Right ventricle myocardium inferior (tissue), 1 donor: ENCODE results near the gene GRM7. TPM values are rescaled to one million over a fixed set of nuclear protein-coding genes. Genes with fewer than 3 reads are reported as not detected.

Source experiments
- ATAC-seq: fragments of 200-7000 bp; cut with Tn5 transposase; one replicate; pipeline ENCODE4 v1.9.1; 2020; ENCODE audit warnings: mild to moderate bottlenecking, moderate library complexity
- DNase-seq: peaks from one replicate; pipeline ENCODE4 v3.0.0; 2021; ENCODE audit errors: missing footprints
- intact Hi-C: fragments of 100-400 bp; cut with DNase I; formaldehyde crosslinking; loops from one replicate; pipeline ENCODE4 v1.11.0; 2022
- total RNA-seq: library from RNA; stranded (reverse); fragmentation: NEBNext Ultra II Directional; extraction: Animal tissue kit (Norgen Biotek cat#: 25700); gene quantifications from one replicate; pipeline ENCODE4 v1.2.1, GENCODE V29; 2021
- donor health status: DM: no; HTN: yes; CAD: no; lungs with severe emphysema.

The GRM7 gene
- total RNA-seq, 1 donor from 2014 or later: not detected

DNA sequence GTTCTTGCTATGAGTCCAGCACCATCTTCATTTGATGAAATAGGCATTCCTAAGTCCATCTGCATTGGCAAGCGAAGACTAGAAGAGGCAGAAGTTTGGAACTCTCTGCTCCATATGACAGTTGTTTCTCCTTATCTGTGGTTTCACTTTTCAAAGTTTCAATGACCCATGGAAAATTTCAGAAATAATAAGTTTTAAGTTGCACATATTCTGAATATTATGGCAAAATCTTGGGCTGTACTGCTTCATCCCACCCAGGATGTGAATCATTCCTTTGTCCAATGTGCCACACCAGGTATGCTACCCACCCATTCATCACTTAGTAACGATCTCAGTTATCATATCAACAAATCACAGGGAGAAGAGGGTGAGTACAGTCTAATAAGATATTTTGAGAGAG lies 647.9 kb downstream of the GRM7 start:
- intact Hi-C loops: loop anchor here (10.0 kb wide), 1 partner anchor 64 kb away; no protein-coding TSS in a partner anchor
- no peak for ATAC-seq
- no peak for DNase-seq

GRCh38 chr3:7512048-7512447 lies 651.1 kb downstream of the GRM7 start:
- intact Hi-C loops: no loop called here
- DNase-seq (no peak), ATAC-seq (no peak)

DNA sequence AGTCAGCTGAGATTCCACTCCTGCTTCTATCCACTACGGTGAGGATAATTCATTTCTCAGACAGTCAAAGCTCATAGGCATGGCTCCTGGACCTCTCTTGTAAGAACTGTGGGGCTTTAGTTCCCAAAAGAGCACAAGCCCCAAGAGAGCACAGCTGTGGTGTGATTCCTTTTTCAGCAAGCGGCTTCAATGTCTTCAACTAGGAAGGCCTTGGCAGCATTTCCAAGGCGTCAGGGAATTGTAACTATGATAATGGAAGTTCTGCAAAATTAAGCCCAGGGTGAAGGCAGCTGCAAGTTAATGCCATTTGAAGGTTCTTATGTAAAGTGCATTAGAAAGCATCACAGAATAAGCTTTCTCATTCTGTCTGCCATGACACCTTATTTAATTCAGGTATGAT lies 657.1 kb downstream of the GRM7 start:
- peak; percentile 20 for ATAC-seq
- no peak for DNase-seq
- intact Hi-C loops: no loop called here

DNA sequence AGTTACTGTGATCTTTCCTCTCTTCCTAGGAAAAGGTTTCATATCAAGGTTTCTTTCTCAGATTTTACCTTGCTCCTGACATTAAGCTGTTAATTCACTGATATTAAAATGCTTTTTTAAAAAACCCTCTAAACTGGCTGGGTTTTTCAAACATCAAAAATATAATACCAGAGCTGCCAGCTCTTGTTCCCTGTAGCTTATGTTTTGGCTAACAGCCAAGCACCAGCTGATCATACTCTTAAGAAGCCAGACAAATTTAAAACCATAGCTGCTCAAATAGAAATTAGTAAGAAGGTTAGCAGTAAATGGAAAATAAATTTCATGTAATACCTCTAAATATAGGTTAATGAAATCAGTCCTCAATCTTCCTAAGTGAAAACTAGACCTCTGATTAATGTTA lies 657.5 kb downstream of the GRM7 start:
- ATAC-seq (no peak), DNase-seq (no peak)
- intact Hi-C loops: no loop called here

GRCh38 chr3:7520059-7520458 lies 659.1 kb downstream of the GRM7 start:
- DNase-seq: no peak
- intact Hi-C loops: no loop called here
- no peak for ATAC-seq

- ATAC-seq (no peak), DNase-seq (no peak)
- intact Hi-C loops: no loop called here
These were observed 659.7 kb downstream of the GRM7 start for GRCh38 chr3:7520593-7520992.

DNA sequence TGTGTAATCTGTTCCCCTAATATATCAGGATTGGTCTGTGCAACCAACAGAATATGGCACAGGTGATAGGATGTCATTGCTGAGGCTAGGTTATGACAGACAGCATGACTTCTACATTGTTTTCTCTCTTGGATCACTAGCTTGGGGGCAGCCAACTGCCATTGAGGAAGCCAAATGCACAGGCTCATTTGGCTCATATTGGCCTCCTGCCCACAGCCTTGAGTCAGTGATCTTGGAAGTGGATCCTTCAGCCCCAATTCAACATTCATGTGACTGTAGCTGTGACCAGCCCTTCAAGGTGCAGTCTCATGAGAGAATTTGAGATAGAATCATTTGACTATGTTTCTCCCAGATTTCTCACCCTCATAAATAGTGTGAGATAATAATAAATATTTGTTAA lies 675.6 kb downstream of the GRM7 start:
- ATAC-seq: no peak
- no peak for DNase-seq
- intact Hi-C loops: no loop called here

DNA sequence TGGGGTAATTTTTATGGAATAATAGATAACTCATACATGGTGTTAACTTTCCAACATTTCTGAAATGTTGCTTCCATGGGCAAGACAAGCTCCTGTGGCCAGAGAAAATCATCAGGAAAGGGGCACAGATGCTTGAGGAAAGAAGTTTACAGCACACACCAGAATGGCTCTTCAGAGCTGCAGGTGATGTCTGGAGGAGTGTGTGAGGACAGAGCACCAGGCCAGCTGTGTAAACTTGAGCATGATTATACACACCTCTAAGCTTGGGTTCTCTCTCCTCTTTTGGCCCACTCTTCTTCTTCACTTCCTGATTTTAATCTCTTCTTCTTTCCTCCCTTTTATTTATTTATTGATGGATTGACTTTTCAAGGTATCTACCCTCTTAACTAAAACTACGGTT lies 676.0 kb downstream of the GRM7 start:
- DNase-seq: no peak
- intact Hi-C loops: no loop called here
- ATAC-seq: no peak

- no peak for ATAC-seq
- intact Hi-C loops: no loop called here
- DNase-seq: no peak
These were observed 682.5 kb downstream of the GRM7 start for GRCh38 chr3:7543294-7543880.

GRCh38 chr3:7545334-7545733 lies 684.4 kb downstream of the GRM7 start:
- no peak for ATAC-seq
- DNase-seq: no peak
- intact Hi-C loops: no loop called here

DNA sequence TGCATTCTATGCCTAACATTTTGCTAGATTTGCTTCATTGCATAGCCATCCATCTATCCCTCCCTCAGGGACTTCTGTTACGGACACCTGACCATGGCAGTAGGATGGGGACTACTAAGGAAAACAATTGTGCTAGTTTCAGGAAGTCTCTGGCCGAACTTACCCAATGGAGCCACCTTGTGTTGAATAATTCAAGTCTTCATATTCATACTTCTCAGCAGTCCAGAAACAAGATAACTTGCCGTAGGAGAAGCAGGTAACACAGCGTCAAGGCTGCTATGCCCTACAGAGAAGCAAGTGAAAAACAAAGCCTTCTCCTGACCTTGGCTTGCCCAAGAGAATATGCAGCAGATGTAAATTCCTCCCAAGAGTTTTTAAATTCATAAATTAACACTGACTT lies 685.3 kb downstream of the GRM7 start:
- no peak for ATAC-seq
- no peak for DNase-seq
- intact Hi-C loops: loop anchor here (1.0 kb wide), 1 partner anchor 261 kb away; no protein-coding TSS in a partner anchor

DNA sequence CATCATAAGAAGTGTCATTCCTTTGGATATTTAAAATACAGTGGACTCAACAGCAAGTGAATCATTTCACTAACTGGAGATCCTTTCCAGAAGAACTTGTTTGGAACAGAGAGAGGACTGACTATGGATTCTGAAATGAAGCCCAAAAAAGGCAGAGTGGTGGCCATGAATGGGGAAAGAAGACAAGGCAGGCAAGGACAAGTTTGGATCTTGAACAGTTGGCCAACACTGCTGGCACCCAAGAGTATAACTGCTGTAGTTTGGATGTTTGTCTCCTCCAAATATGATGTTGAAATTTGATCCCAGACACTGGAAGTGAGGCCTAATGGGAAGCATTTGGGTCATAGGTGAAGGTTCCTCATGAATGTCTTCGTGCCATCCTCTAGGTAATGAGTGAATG lies 686.9 kb downstream of the GRM7 start:
- intact Hi-C loops: no loop called here
- DNase-seq: no peak
- no peak for ATAC-seq

- intact Hi-C loops: no loop called here
- ATAC-seq (no peak), DNase-seq (no peak)
These were observed 702.0 kb downstream of the GRM7 start for GRCh38 chr3:7562892-7563291.

- intact Hi-C loops: no loop called here
- DNase-seq: no peak
- ATAC-seq: no peak
These were observed 704.7 kb downstream of the GRM7 start for GRCh38 chr3:7565574-7565973.

DNA sequence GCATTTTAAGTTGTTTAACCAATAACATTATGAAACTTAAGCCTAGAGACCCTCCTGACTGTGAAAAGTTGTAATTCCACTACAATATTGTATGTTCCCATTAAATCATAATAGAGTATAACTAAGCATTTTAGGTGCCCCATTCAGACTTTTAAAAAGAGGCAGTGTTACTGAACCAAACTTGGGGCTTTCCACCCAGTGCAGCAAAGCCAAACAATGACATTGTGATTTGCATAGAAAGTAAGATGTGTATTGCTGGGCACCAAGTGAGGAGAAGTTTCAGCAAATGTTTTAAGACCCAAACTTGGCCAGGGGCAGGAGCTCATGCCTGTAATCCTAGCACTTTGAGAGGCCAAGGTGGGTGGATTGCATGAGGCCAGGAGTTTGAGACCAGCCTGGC lies 706.2 kb downstream of the GRM7 start:
- ATAC-seq: no peak
- intact Hi-C loops: no loop called here
- no peak for DNase-seq

- DNase-seq (peak; percentile 61), ATAC-seq (no peak)
- intact Hi-C loops: no loop called here
These were observed 707.7 kb downstream of the GRM7 start for GRCh38 chr3:7568526-7569184.

DNA sequence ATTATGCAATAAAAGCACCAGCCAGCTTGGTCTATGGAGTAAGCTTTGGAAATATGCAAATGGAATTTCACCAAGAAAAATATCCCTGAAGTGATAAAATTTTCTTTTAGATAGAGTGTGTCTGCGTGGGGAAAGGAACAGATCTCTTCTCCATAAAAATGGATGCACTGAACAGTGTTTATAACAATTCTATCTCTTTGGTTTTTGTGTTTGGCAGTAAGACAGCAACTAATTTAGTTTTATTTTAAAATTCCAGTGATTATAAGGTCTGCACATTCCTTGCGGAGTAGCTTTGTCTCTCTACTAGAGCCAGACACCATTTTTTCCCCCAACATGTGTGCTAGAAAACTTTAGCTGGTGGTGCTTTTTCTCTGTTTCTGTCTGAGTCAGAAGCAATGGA lies 712.4 kb downstream of the GRM7 start:
- no peak for DNase-seq
- intact Hi-C loops: no loop called here
- ATAC-seq: peak; percentile 78

GRCh38 chr3:7574435-7574834 lies 713.5 kb downstream of the GRM7 start:
- intact Hi-C loops: no loop called here
- DNase-seq: no peak
- peak; percentile 31 for ATAC-seq

DNA sequence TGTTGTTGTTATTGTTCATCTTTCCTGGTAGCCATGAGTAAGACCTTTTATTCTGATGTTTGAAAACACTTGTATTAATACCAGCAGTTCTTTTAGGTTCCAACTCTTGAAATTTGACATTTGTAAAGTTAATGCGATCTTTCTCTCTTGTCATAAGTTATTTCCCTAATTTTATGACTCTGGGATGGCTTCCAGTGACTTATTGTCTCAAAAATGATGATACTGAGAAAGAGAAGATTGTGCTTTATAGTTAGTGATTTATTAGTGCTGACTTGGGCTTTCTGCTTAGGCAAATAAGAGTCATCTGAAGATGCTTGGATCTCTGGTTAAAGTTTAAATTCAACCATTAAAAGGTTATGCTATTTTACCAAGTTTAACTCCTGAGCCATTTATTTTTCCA lies 715.2 kb downstream of the GRM7 start:
- ATAC-seq (no peak), DNase-seq (no peak)
- intact Hi-C loops: no loop called here

DNA sequence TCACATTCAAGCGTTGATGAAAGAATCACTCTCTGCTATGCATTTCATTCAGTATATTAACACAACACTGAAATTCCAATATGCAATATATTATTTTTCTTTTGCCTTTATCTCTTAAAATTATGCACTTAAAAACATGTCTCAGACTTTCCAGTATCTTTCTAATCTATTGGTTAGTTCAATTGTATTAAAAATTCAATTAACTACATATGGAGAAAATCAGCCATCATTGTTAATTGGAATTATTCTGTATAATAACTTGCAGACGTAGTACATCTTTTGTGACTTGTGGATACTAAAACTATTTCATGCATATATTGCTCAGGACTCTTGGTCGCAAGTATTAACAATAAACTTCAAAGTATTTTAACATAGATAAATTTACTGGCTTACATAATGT lies 715.6 kb downstream of the GRM7 start:
- intact Hi-C loops: no loop called here
- ATAC-seq: no peak
- DNase-seq: no peak

GRCh38 chr3:7577513-7577912 lies 716.6 kb downstream of the GRM7 start:
- intact Hi-C loops: no loop called here
- no peak for ATAC-seq
- DNase-seq: no peak
